ENCODE results near the gene GPR162. TPM values are rescaled to one million over a fixed set of nuclear protein-coding genes. Genes with fewer than 3 reads are reported as not detected.

GPR162 gene
- polyA plus RNA-seq, 1 donor (not counting 4 experiments of a cell fraction or from before 2014, with no cell fraction given): 0.09 TPM

DNA sequence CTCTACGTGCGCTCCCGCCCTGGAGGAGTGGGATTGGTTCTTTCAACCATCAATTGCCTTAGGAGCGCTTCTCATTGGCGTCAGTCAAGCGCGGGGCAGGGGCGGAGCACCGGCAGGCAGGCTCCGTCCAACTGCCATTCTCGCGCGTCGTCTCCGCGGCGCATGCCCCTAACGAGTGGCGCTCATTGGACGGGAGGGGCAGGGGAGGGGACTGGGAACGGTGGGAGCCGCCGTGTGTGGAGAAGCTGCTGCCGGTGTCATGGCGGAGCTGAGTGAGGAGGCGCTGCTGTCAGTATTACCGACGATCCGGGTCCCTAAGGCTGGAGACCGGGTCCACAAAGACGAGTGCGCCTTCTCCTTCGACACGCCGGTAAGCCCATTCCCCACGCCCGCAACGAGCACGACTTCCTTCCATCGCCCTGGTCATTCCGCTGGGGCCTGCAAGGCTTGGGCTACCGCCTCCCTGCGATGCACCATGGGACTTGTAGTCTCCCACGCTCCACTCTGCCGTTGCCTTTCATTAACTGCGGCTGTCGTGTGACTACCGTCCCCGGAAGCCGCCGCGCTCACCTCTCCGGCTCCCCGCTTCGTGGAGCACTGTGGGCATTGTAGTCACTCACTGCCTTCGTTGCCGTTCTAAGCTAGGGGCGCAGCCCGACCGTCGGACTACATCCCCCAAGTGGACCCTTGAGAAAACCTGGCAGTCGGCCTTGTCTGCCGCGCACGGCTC, 30.5 kb downstream of the GPR162 start, which contains the start of gene USP5:
Gene USP5, plus strand, starts transcription at position 230 of the 730 bp plus-strand sequence. Its CDS starts 30 bp downstream, at position 260.
- peaks cover 21% of the 10 kb centered on the region for H3K4me1 ChIP-seq (ENCODE audit: control insufficient read depth, extremely low read depth, insufficient read depth, low read length)
- no peaks in the 10 kb centered on the region for H3K27me3 ChIP-seq (ENCODE audit: control insufficient read depth, extremely low read depth, insufficient read depth, low read length)
- no peaks in the 10 kb centered on the region for H3K9me1 ChIP-seq (ENCODE audit: control insufficient read depth, extremely low read depth, insufficient read depth, low read length)
- TF ChIP-seq, protein P1, sequence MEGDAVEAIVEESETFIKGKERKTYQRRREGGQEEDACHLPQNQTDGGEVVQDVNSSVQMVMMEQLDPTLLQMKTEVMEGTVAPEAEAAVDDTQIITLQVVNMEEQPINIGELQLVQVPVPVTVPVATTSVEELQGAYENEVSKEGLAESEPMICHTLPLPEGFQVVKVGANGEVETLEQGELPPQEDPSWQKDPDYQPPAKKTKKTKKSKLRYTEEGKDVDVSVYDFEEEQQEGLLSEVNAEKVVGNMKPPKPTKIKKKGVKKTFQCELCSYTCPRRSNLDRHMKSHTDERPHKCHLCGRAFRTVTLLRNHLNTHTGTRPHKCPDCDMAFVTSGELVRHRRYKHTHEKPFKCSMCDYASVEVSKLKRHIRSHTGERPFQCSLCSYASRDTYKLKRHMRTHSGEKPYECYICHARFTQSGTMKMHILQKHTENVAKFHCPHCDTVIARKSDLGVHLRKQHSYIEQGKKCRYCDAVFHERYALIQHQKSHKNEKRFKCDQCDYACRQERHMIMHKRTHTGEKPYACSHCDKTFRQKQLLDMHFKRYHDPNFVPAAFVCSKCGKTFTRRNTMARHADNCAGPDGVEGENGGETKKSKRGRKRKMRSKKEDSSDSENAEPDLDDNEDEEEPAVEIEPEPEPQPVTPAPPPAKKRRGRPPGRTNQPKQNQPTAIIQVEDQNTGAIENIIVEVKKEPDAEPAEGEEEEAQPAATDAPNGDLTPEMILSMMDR (optimal IDR thresholded peaks at IDR 0.05 in 1 of 3, IDR thresholded peaks at IDR 0.05 in 1 of 3, conservative IDR thresholded peaks at IDR 0.05 in 1 of 3; ENCODE audit: extremely low read depth in 1 of 3, insufficient read depth in 2 of 3, low read length in 3 of 3): no peak
- TF ChIP-seq EZH2 (IDR thresholded peaks at IDR 0.05; ENCODE audit: low read length): no peak
- H3K9ac ChIP-seq (ENCODE audit: control insufficient read depth, extremely low read depth, insufficient read depth, low read length): peak within 1 kb of the TSS; percentile 92
- peak; percentile 96 for DNase-seq (ENCODE audit: low read depth, low spot score)
- peaks cover 17 to 38% of the 10 kb centered on the region in 2 experiments for H3K36me3 ChIP-seq (ENCODE audit: control insufficient read depth in 2 of 2, extremely low read depth in 1 of 2, insufficient read depth in 2 of 2, low read length in 2 of 2)
- H2AFZ ChIP-seq (ENCODE audit: control insufficient read depth, low read length): peak within 1 kb of the TSS; percentile 100
- H3K27ac ChIP-seq (ENCODE audit: control insufficient read depth, insufficient read depth, low read length): peak within 1 kb of the TSS; percentile 91
- peak; percentile 66 for FAIRE-seq
- H3K4me2 ChIP-seq (ENCODE audit: control insufficient read depth, extremely low read depth, insufficient read depth, low read depth, low read length): peak within 1 kb of the TSS; percentile 94
- H3K9me3 ChIP-seq (ENCODE audit: control insufficient read depth, low read depth, low read length): no peaks in the 10 kb centered on the region
- peaks cover 41% of the 10 kb centered on the region for H3K79me2 ChIP-seq (ENCODE audit: control insufficient read depth, insufficient read depth, low read length)
- dilution Hi-C loops (cut with MboI; ENCODE audit: extremely low pct_ligation_motif_present, low sequenced_read_pairs): no loop called here
- H3K4me3 ChIP-seq (ENCODE audit: control insufficient read depth in 2 of 3, extremely low read depth in 1 of 3, insufficient read depth in 2 of 3, low read depth in 1 of 3, low read length in 3 of 3): peak within 1 kb of the TSS; percentile 72 to 99 (median 95)
- H4K20me1 ChIP-seq (ENCODE audit: control insufficient read depth, extremely low read depth, insufficient read depth, low read length): no peaks in the 10 kb centered on the region

DNA sequence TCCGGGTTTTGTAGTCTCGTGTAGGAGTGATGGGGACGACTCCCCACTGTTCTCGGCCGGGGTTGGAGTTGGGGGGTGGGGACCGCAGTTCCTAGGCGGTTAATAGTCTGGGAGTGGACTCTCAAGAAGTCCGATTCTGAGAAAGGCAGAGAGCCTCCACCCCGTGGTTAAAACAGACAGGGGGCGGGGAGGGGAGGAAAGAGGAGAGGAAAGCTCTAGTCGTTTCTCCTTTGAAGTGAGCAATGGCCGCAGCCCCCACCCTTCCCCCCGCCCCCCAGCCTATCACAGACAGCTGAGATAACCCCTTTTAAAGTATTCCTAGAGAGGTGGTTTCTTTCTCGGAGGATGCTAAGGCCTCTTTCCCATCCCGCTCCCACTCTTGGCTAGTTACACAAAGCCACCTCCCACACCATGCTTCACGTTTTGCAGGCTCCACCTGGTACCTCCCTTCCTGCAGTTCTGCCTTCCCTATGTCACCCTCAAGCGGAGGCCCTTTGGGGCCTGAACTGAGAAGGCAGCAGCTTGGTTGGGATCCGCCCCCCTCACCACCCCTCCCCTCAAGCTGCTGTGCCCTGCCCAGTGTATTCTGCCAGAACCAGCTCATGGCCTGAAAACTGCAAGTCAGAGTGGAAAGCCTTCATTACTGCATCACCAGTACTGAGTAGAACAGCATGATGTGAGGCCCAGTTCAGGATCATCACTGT, 31.2 kb downstream of the GPR162 start:
- Histone ChIP-seq H4K20me1 (ENCODE audit: control insufficient read depth, extremely low read depth, insufficient read depth, low read length) (no peaks in the 10 kb centered on the region), H3K4me1 (ENCODE audit: control insufficient read depth, extremely low read depth, insufficient read depth, low read length) (peaks cover 21% of the 10 kb centered on the region), H3K27ac (ENCODE audit: control insufficient read depth, insufficient read depth, low read length) (peak overlapping the region; percentile 91), H3K27me3 (ENCODE audit: control insufficient read depth, extremely low read depth, insufficient read depth, low read length) (no peaks in the 10 kb centered on the region), H3K4me2 (ENCODE audit: control insufficient read depth, extremely low read depth, insufficient read depth, low read depth, low read length) (peak overlapping the region; percentile 88), H2AFZ (ENCODE audit: control insufficient read depth, low read length) (peak overlapping the region; percentile 77), H3K9ac (ENCODE audit: control insufficient read depth, extremely low read depth, insufficient read depth, low read length) (peak overlapping the region; percentile 92), H3K36me3 (ENCODE audit: control insufficient read depth in 2 of 2, extremely low read depth in 1 of 2, insufficient read depth in 2 of 2, low read length in 2 of 2) (peaks cover 22 to 38% of the 10 kb centered on the region in 2 experiments), H3K9me3 (ENCODE audit: control insufficient read depth, low read depth, low read length) (no peaks in the 10 kb centered on the region), H3K4me3 (ENCODE audit: control insufficient read depth in 2 of 3, extremely low read depth in 1 of 3, insufficient read depth in 2 of 3, low read depth in 1 of 3, low read length in 3 of 3) (peak overlapping the region; percentile 72 to 99 (median 95)), H3K9me1 (ENCODE audit: control insufficient read depth, extremely low read depth, insufficient read depth, low read length) (no peaks in the 10 kb centered on the region), H3K79me2 (ENCODE audit: control insufficient read depth, insufficient read depth, low read length) (peaks cover 41% of the 10 kb centered on the region)
- TF ChIP-seq EZH2 (IDR thresholded peaks at IDR 0.05; ENCODE audit: low read length): no peak
- TF ChIP-seq, protein P1 (optimal IDR thresholded peaks at IDR 0.05 in 1 of 3, IDR thresholded peaks at IDR 0.05 in 1 of 3, conservative IDR thresholded peaks at IDR 0.05 in 1 of 3; ENCODE audit: extremely low read depth in 1 of 3, insufficient read depth in 2 of 3, low read length in 3 of 3): no peak
- dilution Hi-C loops (cut with MboI; ENCODE audit: extremely low pct_ligation_motif_present, low sequenced_read_pairs): no loop called here
- no peak for DNase-seq (ENCODE audit: low read depth, low spot score)
- peak; percentile 67 for FAIRE-seq
